HG03108 (cell line): ENCODE measurements around the gene ROCK2.

Experiments used
- ATAC-seq: cut with Tn5 transposase; IDR thresholded peaks from one replicate; pipeline ENCODE4 v1.9.1; 2021; ENCODE audit warnings: moderate library complexity; ENCODE audit not compliant: unreplicated experiment

Gene ROCK2

DNA sequence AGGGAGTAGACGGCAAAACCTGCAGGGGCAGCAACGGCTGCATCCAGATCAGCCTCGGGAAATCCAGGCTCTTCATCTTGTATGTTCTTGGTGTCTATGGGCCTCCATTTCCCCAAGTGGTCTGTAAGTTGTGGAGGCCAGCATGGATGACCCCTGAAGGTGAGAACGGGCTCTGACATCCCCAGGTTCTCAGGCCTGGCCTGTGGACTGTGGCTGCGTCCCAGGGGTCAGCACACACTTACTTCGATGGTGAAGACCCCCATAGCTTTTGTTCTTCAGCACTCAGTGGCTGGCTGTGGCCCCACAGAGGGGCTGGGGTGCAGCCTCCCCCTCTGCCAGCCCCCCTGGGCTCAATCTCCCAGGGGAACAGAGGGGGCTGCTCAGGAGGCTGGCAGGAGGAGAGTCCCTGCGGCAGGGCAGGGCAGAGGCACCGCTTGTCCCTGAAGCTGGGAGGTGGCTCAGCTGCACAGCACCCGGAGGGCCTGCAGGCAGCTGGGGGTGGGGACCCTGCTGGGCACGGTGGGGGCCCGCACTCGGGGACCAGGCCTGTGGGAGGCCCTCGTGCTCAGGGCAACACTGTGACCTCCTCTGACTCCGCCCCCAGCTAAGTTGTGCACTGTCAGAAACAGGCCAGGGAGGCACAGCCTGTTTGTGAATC, 185.4 kb downstream of the ROCK2 start:
- ATAC-seq, result no peak

DNA sequence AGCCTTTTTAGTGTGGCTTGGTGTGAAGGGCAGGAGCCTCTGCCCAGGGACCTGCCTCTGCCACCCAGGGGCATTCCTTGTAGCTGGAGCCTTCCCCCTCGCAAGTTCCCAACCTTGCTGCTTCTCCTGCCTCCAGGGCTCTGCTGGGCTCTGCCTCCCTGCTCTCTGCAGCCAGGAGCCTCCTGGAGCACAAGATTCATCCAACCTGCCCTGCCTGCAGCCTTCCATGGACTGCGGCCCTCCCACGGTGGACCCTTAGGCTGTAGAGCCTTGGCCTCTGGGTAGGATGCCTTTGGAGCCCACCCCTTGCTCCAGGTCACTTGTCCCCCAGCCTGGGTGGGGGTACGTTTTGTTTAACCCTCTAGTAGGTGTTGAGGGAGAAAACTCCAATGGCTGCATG, 186.7 kb downstream of the ROCK2 start:
- no peak for ATAC-seq

DNA sequence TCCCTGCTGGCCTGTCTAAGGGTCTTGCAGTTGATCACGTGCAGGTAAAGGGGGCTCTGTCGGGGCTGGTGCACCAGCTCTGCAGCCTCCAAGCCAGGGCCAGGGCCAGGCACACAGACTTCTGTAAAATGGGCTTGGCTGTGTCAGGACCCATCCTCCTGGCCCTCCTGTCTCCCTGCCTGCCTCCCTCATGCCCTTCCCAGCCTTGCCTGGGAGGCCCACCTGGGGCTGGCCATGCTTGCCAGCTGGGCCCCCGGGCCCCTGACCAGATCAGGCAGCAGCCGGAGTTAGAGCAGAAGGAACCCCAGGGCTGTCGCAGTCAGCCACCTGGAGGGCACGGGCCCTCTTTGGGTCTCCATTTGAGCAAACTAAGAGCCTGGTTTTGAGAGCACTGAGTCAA, 187.1 kb downstream of the ROCK2 start:
- ATAC-seq, result no peak

DNA sequence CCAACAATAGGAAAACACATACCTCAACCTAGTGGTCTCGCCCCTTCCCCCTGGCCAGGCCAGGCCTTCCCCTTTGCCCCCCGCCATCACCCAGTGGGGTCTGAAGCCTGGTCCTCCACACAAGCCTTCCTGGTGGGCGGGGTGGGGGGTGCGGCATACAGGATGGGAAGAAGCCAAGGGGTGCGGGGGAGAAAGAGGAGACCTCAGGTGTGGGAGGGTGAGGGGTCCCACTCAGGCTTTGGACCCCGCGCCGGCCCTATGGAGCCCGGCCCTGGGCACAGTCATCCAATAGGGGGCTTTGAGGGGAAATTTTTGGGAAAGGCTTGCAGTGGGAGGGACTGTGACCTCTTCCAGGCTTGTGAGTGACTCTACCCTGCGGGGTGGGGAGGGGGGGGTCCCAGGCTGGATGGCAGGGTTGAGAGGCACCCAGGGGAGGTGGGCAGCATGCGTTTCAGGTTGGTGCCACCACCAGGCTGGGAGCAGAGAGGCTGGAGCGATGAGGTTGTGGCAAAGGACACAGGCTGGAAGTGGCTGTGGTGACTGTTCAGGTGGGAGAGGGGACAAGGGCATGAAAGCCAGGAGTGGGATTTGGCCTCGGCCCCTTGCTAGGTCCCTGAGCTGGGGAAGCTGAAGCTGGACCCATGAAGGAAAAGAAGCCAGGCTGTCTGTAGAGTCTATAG, 187.9 kb downstream of the ROCK2 start:
- no peak for ATAC-seq

DNA sequence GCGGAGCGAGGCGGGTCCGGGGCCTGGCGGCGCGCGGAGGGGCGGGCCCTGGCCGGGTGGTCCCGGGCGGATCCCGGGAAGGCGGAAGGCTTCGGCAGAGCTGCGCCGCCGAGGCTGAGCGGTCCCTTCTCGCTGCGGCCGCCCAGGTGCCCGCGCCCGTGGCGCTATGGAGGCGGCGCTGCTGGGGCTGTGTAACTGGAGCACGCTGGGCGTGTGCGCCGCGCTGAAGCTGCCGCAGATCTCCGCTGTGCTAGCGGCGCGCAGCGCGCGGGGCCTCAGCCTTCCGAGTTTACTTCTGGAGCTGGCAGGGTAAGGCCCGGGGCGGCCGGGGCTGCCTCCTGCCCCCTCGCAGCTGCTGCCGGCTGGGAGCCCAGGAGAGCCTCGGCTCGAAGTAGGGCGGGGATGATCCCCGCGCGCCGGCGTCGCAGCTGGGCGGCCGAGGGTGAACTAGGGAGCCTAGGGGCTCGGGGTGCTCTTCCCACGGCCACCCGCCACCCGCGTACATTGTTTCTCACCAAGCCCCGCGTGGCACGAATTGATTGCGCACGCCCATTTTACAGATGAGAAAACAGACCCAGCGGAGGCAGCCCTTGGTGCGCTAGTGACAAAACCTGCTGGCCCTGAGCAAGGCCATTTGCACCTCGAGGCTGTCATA, 188.9 kb downstream of the ROCK2 start, which contains the start of gene SLC66A3:
Gene SLC66A3, plus strand, starts transcription at position 87 of the 655 bp plus-strand sequence. Its CDS starts 80 bp downstream, at position 167.
- ATAC-seq, result peak; percentile 80

DNA sequence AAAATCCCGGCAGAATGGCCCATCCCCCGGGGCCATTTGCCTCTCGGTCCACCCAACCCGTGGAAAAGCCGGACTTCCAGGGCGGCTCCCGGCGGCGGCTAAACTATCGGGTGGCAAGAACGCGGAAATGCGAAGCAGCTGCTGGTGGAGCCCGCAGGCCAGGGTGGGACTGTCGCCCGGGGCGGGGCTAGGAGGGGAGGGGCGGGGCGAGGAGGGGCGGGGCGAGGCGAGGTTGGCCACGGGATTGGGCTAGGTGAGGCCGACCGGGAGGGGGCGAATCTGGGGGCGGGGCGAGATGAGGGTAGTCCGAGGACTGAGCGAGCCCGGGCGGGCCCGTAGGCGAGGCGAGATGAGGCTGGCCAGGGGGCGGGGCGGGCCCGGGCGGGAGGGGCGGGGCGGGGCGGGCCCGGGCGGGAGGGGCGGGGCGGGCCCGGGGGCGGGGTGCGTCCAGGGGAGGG, 189.5 kb downstream of the ROCK2 start:
- ATAC-seq, result peak; percentile 59

DNA sequence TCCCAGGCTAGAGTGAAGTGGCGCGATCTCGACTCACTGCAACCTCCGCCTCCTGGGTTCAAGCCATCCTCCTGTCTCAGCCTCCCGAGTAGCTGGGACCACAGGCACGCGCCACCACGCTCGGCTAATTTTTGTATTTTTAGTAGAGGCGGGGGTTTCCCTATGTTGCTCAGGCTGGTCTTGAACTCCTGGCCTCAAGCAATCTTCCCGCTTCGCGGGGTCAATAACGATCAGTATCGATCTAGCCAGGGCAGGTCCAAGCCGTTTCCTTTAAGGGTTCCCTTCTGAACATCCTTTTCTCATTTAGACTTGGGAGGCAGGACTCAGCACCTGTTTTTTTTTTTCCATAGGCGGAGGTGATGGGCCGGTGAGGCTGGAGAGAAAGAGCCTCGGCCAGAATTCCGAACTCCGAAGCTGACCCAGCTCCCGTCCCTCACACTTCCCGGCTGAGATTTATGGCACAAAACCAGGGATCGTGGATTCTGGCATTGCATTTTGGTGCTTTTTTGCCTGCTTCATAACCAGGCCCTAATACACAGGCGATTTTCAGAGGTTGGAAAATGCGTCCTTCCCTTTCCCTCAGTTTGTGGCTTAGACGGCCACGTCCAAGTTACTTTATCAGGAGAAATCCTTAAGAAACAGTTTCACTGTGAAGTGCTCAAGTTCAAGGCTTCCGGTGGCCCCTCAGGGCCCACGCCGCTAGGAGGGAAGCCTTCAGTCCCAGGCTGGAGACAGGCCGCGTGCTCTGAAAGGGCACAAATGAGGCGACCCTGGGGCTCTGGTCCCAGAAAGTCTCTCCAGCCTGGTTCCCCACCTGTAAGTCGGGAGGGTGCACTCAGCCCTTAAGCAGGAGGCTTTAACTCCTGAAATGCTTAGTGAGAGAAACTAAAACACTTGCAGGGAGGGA, 190.2 kb downstream of the ROCK2 start:
- ATAC-seq, result peak; percentile 3

DNA sequence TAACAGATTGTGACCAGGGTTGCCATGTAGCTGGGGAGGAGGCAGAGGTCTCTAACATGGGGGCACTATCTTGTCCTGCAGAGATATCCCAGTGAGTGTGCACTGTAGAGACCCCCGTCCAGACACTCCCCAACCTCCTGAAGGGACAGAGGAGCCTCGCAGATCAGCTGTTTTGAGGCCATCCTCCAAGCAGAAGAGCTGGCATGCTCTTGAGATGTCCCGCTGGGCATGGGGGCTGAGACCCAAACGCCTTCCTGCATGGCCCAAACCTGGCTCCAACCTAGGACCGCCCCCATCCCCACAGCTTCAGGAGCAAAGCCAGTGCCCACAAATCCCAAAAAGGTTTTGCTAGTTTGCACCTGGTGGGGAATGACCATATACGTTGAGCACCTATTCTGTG, 191.8 kb downstream of the ROCK2 start:
- ATAC-seq, result no peak

DNA sequence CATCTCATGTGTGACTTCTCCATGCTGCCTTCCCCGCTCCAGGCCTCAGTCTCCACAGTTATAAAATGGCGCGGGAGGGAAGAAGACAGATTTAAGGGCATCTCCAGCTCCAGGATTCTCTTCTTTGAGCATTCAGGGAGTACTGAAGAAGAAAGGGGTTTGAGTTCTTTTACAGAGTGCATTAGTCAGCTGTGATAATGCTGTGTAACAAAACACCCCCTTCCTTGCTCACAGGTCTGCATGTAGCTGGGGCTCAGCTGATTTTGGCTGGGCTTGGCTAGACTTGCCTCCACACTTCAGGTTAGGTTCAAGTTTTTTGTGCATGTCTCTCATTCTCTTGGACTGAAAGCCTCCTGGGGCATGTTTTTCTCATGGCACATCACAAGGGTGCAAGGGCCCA, 197.2 kb downstream of the ROCK2 start:
- ATAC-seq, result no peak

DNA sequence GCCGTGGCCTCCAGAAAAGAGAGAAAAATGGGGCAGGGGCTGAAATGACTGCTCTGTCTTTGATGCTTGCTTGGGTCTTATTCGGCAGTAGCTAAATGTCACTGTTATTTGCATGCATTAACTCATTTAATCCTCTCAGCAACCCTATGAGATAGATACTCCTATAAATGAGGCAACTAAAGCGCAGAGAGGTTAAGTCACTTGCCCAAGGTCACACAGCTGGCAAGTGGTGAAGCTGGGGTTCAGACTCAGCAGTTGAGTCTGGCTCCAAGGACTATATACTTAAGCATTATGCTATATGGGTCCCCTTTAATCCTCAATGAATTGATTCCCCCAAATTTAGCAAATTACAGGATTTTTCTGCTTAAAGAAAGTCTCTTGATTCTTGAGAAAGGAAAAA, 198.4 kb downstream of the ROCK2 start:
- ATAC-seq, result no peak

DNA sequence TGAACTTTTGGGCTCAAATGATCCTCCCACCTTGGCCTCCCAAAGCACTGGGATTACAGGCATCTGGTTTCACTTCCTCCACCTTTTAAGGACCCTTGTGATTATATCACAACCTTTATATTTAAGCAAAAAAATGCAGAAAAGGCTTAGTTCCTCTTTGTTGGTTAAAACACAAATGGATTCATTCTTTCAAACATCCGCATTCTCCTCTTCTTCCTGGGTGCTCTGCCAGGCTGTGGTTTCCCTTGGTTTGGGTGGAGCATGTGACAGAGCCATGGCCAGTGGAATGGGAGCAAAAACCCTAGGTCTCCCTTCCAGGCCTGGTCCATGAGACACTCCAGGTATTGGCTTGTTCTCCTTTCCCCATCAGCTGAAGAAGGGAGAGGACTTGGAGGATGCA, 199.1 kb downstream of the ROCK2 start:
- ATAC-seq, result no peak

DNA sequence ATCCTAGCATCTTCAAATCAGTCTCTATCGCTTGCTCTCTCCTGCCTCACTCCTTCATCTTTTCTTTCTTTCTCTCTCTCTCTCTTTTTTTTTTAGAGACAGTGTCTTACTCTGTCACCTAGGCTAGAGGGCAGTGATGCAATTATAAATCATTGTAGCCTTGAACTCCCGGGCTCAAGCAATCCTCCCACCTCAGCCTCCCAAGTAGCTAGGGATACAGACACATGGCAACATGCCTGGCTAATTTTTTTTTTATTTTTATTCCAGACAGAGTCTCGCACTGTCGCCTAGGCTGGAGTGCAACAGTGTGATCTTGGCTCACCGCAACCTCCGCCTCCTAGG, 199.7 kb downstream of the ROCK2 start:
- no peak for ATAC-seq

DNA sequence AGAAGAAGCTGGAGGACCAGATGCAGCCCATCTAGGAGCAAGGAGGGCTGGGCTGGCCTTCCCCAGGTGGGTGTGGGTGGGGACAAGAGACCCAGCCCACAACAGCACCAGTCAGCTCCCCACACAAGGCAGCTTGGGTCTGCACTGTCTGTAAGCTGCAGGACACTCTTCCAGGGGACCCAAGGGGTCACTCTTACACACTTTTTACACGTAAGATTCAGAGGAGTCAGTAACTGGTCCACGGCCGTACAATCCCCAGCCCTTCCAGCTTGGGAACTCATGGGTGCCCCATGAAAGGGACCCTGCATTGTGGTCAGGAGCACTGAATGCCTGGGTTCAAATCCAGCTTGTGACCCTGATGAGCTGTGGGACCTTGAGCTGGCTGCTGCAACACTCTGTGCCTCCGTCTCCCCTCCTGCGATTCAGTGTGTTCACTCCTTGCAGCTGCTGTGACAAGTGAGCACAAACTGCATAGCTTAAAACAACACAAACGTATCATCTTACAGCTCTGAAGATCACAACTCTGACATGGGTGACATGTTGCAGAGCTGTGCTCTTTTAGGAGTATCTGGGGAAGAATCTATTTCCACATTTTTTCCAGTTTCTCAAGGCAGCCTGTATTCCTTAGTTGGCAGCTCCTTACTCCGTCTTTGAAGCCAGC, 200.2 kb downstream of the ROCK2 start:
- no peak for ATAC-seq

DNA sequence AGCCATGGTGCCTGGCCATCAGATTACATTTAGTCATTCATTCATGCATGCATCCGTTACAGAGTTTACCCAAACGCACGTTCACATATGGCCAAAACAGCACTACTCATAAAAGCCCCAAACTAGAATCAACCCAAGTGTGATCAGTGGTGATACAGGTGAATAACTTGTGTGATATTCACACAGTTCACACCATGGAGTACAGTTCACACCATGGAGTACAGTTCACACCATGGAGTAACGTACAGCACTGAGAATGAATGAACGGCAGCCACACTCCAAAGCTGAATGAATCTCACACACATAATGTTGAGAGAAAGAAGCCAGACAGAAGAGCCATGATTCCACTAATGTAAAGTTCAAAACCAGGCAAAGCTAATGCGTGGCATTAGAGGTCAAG, 201.4 kb downstream of the ROCK2 start:
- no peak for ATAC-seq

DNA sequence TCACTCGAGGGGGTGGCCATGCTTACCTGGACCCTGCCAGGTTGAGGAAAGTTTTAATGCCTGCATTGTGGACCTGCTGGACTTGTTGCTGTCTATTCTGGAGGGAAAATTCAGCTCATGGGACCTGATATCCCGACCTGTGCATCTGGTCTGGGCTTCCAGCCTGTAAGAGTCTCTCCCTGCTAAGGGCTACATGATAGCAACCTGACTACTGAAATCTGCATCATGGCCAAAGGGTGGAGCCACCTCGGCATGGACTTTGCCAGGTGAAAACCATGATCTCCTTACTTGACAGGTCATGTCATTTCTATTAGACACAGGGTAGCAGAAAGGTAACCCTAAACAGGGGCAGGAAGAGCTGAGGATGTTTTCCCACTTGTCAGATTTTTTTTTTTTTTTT, 202.1 kb downstream of the ROCK2 start:
- no peak for ATAC-seq

DNA sequence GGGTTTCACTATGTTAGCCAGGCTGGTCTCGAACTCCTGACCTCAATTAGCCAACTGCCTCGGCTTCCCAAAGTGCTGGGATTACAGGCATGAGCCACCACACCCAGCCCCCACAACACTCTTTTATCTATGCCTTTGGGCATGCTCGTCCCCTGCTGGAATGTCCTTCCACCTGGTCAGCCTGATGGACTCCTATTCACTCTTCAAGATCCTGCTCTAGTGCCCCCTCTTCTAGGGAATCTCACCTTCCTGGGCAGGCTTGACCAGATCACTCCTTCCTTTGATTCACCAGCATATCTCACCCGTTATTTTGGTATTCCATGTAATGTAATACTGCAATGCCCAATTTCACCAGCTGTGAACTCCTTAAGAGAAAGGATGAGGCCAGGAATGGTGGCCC, 203.1 kb downstream of the ROCK2 start:
- ATAC-seq, result no peak

DNA sequence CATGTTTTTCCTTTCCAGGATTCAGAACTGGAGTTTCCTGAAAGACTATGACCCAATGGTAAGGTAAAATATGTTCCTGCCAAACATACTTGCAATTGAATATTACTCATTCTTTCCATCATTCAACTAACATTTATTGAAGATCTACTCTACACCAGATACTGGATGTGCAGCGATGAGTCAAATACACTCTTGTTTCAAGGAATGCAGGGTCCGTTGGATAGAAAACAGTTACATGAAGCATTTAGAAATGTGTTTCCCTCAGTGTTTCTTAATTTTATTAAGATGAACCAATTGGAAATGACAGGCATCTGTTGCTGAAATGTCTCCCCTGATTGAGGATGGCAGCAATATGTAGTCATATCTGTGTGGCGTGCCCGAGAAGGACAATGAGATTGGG, 203.9 kb downstream of the ROCK2 start:
- no peak for ATAC-seq

DNA sequence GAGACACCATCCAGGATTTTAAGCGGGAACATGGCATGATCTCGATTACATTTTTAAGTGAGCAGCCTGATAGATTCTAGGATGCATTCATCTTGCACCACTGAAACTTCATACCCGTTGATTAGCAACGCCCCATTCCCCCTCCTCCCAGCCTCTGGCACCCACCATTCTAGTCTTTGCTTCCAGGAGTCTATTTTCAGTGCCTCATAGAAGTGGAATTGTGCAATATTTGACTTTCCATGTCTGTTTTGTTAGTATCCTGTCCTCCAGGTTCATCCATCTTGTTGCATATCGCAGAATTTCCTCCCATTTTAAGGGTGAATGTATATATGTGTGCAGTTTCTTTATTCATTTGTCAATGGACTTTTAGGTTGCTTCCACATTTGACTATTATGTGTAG, 210.1 kb downstream of the ROCK2 start:
- ATAC-seq, result no peak

DNA sequence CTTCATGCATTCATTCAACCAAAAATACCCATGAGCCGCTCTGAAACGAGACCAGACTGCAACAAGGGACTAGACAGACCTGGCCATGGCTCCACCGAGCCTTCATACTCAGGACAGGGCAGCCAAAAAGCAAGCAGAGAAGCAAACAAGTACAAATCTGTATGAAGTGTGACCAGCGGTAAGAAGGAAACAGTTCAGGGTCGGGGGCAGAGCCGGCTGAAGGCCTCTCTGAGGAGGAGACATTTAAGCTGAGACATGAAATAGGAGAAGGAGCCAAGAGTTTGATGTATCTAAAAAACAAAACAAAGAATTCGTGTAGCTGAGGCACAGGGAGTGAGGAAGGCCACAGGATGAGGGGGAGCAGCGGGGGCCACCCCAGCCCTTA, 210.5 kb downstream of the ROCK2 start:
- no peak for ATAC-seq

DNA sequence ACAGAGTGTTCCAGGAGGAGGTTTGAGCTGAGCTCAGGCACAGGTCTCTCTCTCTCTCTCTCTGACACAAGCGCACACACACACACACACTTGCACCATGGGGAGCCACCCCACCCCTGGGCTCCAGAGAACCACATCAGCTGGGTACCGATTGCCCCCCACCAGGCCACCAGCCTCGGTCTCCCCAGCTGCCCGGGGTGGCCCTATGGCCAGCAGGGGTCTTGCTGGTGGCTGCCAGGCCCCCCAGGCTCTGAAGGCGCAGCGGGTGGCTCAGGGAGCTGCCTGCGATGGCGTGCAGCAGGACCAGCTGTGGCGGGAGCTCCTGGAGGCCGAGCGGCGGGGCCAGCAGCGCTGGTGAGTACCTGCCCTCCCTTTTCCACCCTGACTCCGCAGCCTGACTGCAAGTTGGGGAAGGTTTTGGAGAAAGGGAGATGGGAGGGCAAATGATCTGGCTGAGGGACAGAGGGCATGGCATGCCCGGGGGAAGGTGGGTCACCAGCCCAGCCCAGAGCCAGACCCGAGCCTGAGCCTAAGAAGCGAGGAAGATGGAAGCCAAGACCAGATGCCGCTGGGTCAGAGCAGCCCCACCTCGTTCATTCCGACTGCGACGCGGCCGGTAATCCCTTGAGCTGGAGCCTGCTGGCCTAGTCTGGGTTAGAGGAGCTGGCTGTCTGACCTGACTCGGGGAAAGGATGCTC, 211.0 kb downstream of the ROCK2 start:
- ATAC-seq, result no peak
